IMR-90 (cell line): ENCODE measurements around the gene PSG4. TPM values are rescaled to one million over a fixed set of nuclear protein-coding genes. Genes with fewer than 3 reads are reported as not detected.
"Not testable (repeated sequence)": the region's sequence is repeated elsewhere in the genome, so short reads cannot be mapped to it uniquely, and the experiment has no call there.

Source experiments
- ATAC-seq: fragments of 200-7000 bp; cut with Tn5 transposase; 2 replicates; pipeline ENCODE4 v1.9.1; 2020; ENCODE audit warnings: low read depth, mild to moderate bottlenecking, moderate library complexity
- BruUV-seq: library from RNA; stranded (reverse); fragments of 400-500 nt; replicated peaks from 2 replicates; lab custom pipeline; 2021; lab: Mats Ljungman, UMichigan
- CTCF ChIA-PET: fragments of 300-600 bp; formaldehyde crosslinking; extraction: SDS; loops from one replicate; lab custom pipeline; 2021; ENCODE audit warnings: antibody characterized with exemption; lab: Yijun Ruan, JAX
- POLR2A ChIA-PET: fragments of 300-600 bp; sonication (Branson Sonifier 250); formaldehyde crosslinking; loops from one replicate; lab custom pipeline; 2022; ENCODE audit warnings: antibody characterized with exemption; ENCODE audit not compliant: unreplicated experiment; lab: Charles Lee
- DNase-seq: peaks from one replicate; pipeline ENCODE4 v3.0.0; 2013
- H2AFZ ChIP-seq: replicated peaks from 2 replicates; pipeline ENCODE3; 2013; ENCODE audit warnings: low read length, mild to moderate bottlenecking; ENCODE audit not compliant: poor library complexity
- H2AK5ac ChIP-seq: 2 replicates; pipeline ENCODE4 v1.6.1; 2013; ENCODE audit warnings: low read depth, low read length, inconsistent platforms
- H2AK9ac ChIP-seq: replicated peaks from 2 replicates; pipeline ENCODE3; 2013; ENCODE audit warnings: mild to moderate bottlenecking, low read depth, low read length, moderate library complexity; ENCODE audit not compliant: poor library complexity
- H2BK120ac ChIP-seq: 2 replicates; pipeline ENCODE4 v1.6.1; 2013; ENCODE audit warnings: low read depth, low read length, inconsistent platforms
- H2BK15ac ChIP-seq: 3 replicates; pipeline ENCODE4 v1.6.1; 2013; ENCODE audit warnings: low read depth, low read length, inconsistent platforms
- H2BK20ac ChIP-seq: 2 replicates; pipeline ENCODE4 v1.6.1; 2013; ENCODE audit warnings: low read depth, mild to moderate bottlenecking, inconsistent platforms, low read length, moderate library complexity
- H2BK5ac ChIP-seq: 2 replicates; pipeline ENCODE4 v1.6.1; 2013; ENCODE audit warnings: mild to moderate bottlenecking, low read depth, low read length, inconsistent platforms; ENCODE audit not compliant: poor library complexity, severe bottlenecking
- H3K14ac ChIP-seq: replicated peaks from 2 replicates; pipeline ENCODE4 v1.6.1; 2013; ENCODE audit warnings: low read depth, low read length, inconsistent platforms
- H3K18ac ChIP-seq: 2 replicates; pipeline ENCODE4 v1.6.1; 2013; ENCODE audit warnings: low read depth, low read length, control low read depth
- H3K23ac ChIP-seq: 2 replicates; pipeline ENCODE4 v1.6.1; 2013; ENCODE audit warnings: low read depth, low read length, inconsistent platforms
- H3K27ac ChIP-seq: 2 replicates; pipeline ENCODE4 v1.5.1; 2013; ENCODE audit warnings: mild to moderate bottlenecking, control low read depth, low read length; ENCODE audit not compliant: insufficient read depth
- H3K27me3 ChIP-seq: 2 replicates; pipeline ENCODE4 v1.6.1; 2013; ENCODE audit warnings: low read length; ENCODE audit not compliant: control insufficient read depth, insufficient read depth
- H3K36me3 ChIP-seq: 2 replicates; pipeline ENCODE4 v1.6.1; 2013; ENCODE audit warnings: low read length, mixed read lengths; ENCODE audit not compliant: control insufficient read depth, insufficient read depth
- H3K4ac ChIP-seq: 2 replicates; pipeline ENCODE4 v1.6.1; 2013; ENCODE audit warnings: low read depth, low read length, inconsistent platforms
- H3K4me1 ChIP-seq: 2 replicates; pipeline ENCODE4 v1.6.1; 2013; ENCODE audit warnings: low read length, mixed read lengths; ENCODE audit not compliant: control insufficient read depth, insufficient read depth
- H3K4me2 ChIP-seq: 2 replicates; pipeline ENCODE4 v1.6.1; 2013; ENCODE audit warnings: low read depth, mild to moderate bottlenecking, control low read depth, low read length, moderate library complexity
- H3K4me3 ChIP-seq: 2 replicates; pipeline ENCODE4 v1.5.1; 2013; ENCODE audit warnings: low read depth, mild to moderate bottlenecking, control low read depth, low read length, moderate library complexity; ENCODE audit not compliant: insufficient read depth
- H3K56ac ChIP-seq: 2 replicates; pipeline ENCODE4 v1.6.1; 2013; ENCODE audit warnings: low read length, inconsistent platforms; ENCODE audit not compliant: insufficient read depth; ENCODE audit errors: extremely low read depth
- H3K79me1 ChIP-seq, 2 experiments: 2 replicates each; pipeline ENCODE4 v1.6.1; 2013; ENCODE audit warnings: low read length in 2 of 2, inconsistent platforms in 1 of 2, low read depth in 1 of 2
- H3K9ac ChIP-seq: 2 replicates; pipeline ENCODE4 v1.6.1; 2013; ENCODE audit warnings: low read depth, low read length, control low read depth
- H3K9me1 ChIP-seq: 2 replicates; pipeline ENCODE4 v1.6.1; 2013; ENCODE audit warnings: low read length, inconsistent platforms; ENCODE audit not compliant: insufficient read depth
- H3K9me3 ChIP-seq: 2 replicates; pipeline ENCODE4 v1.6.1; 2013; ENCODE audit warnings: low read length; ENCODE audit not compliant: control insufficient read depth, insufficient read depth
- H4K20me1 ChIP-seq: 2 replicates; pipeline ENCODE4 v1.6.1; 2013; ENCODE audit warnings: low read length, inconsistent platforms; ENCODE audit not compliant: insufficient read depth
- H4K5ac ChIP-seq: 2 replicates; pipeline ENCODE4 v1.6.1; 2013; ENCODE audit warnings: mild to moderate bottlenecking, low read depth, low read length, control low read depth
- H4K8ac ChIP-seq, 2 experiments: 2 replicates each; pipeline ENCODE4 v1.6.1; 2013; ENCODE audit warnings: low read depth in 2 of 2, low read length in 2 of 2, control low read depth in 1 of 2, inconsistent platforms in 1 of 2
- H4K91ac ChIP-seq: 2 replicates; pipeline ENCODE4 v1.6.1; 2013; ENCODE audit warnings: low read depth, low read length, inconsistent platforms; ENCODE audit not compliant: insufficient read depth
- WGBS, 2 experiments: methylation state at CpG; one replicate each; pipeline versions ENCODE4 v1.1.5 to v1.1.7; 2013; ENCODE audit warnings: missing lambda C conversion rate in 2 of 2; ENCODE audit not compliant: insufficient read length in 1 of 2; ENCODE audit errors: extremely low coverage in 2 of 2; 5-methylcytosine and 5-hydroxymethylcytosine counted together
- dilution Hi-C: fragments of 300-500 bp; cut with HindIII; formaldehyde crosslinking; loops from one replicate; pipeline ENCODE4 v1.14.3; 2018; ENCODE audit warnings: low sequenced_read_pairs; ENCODE audit not compliant: unreplicated experiment
- in situ Hi-C: fragments of 300-500 bp; cut with MboI; formaldehyde crosslinking; loops from 3 replicates; pipeline ENCODE4 v1.14.3; 2019; ENCODE audit warnings: low sequenced_read_pairs, inconsistent platforms, mixed read lengths
- intact Hi-C: fragments of 100-400 bp; cut with micrococcal nuclease; formaldehyde crosslinking; loops from 2 replicates; pipeline ENCODE4 v1.10.0; 2022
- polyA plus RNA-seq, 3 experiments: library from polyadenylated mRNA; depleted of rRNA; stranded (reverse); fragments of >200 nt; gene quantifications; 2 replicates each; pipeline ENCODE4 v1.2.3, GENCODE V29; 2012; ENCODE audit warnings: low replicate concordance in 1 of 3
- total RNA-seq: library from RNA; depleted of rRNA; stranded (reverse); fragments of >200 nt; gene quantifications from 2 replicates; pipeline ENCODE4 v1.2.3, GENCODE V29; 2012

PSG4 gene
- total and polyA plus RNA-seq, 2 of the 4 experiments (the other 2 are of a cell fraction), result 106 to 223 TPM

DNA sequence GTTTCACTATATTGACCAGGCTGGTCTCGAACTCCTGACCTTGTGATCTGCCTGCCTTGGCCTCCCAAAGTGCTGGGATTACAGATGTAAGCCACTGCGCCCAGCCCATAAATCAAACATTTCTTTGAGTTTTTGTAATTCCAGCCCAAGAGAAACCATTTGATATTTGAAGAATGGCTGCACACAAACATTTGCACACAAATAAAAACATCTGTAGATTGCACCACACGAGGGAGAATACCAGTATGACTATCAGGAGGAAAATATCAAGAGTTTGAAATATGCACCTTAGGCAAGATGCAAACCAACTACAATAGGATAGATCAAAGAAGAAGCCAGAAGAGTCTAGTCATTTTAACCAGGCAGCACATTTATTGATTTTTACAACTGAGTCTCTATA, 39.5 kb downstream of the PSG4 start:
- H3K23ac ChIP-seq, intact Hi-C loops, CTCF ChIA-PET, ATAC-seq, H3K4me2 ChIP-seq, H3K56ac ChIP-seq, DNase-seq, BruUV-seq, POLR2A ChIA-PET, H4K8ac ChIP-seq, H2BK120ac ChIP-seq, H3K9me3 ChIP-seq, H3K9ac ChIP-seq, H3K27ac ChIP-seq, H3K18ac ChIP-seq, H2BK5ac ChIP-seq, H2AFZ ChIP-seq, H2BK20ac ChIP-seq, in situ Hi-C loops, H3K4ac ChIP-seq, dilution Hi-C loops, H3K27me3 ChIP-seq, H4K91ac ChIP-seq, H3K9me1 ChIP-seq, H3K36me3 ChIP-seq, H2BK15ac ChIP-seq, H4K5ac ChIP-seq, H3K14ac ChIP-seq, H3K4me3 ChIP-seq, H3K4me1 ChIP-seq, H4K20me1 ChIP-seq, H2AK9ac ChIP-seq, H2AK5ac ChIP-seq, H3K79me1 ChIP-seq: not testable (repeated sequence)
- WGBS, 2 experiments, result no CpG with 5 or more reads among the region's 3 CpGs

DNA sequence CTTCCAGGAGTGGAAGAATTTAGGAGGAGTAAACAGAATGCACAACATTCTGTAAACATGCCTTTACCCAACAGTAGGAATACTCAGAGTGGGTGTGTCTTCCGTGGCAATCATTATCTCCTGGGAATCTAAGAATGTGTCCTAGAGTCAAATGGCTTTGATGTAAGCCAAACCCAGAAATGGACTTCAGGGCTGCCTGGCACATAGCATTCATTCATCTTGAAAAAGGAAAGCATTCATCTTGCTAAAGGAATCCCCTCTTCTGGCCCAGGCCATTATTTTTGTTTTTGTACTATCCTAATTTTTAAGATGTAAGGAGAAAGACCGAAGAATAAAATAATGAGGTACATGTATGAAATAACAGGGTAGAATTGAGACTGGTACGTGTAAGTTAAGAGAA, 42.3 kb downstream of the PSG4 start:
- H3K9me3 ChIP-seq, ATAC-seq, H3K27ac ChIP-seq, BruUV-seq, H3K56ac ChIP-seq, H3K4ac ChIP-seq, dilution Hi-C loops, H3K36me3 ChIP-seq, H4K5ac ChIP-seq, H2BK15ac ChIP-seq, H2AFZ ChIP-seq, H2BK120ac ChIP-seq, H4K8ac ChIP-seq, H3K79me1 ChIP-seq, in situ Hi-C loops, CTCF ChIA-PET, H2AK9ac ChIP-seq, H3K9ac ChIP-seq, DNase-seq, POLR2A ChIA-PET, H3K9me1 ChIP-seq, H3K23ac ChIP-seq, H4K20me1 ChIP-seq, H4K91ac ChIP-seq, H3K4me3 ChIP-seq, H3K14ac ChIP-seq, H3K27me3 ChIP-seq, intact Hi-C loops, H3K18ac ChIP-seq, H2AK5ac ChIP-seq, H3K4me2 ChIP-seq, H3K4me1 ChIP-seq: not testable (repeated sequence)
- H2BK5ac ChIP-seq, result peak overlapping the region; percentile 75
- no CpG with 5 or more reads among the region's 3 CpGs for WGBS, 2 experiments
- 0 out of 2 replicates have a peak overlapping the region, but pooled peaks have one; percentile 61 for H2BK20ac ChIP-seq
